ENCODE results near the gene RNGTT.

Gene RNGTT

GRCh38 chr6:88815491-88815890 lies 147.9 kb downstream of the RNGTT start:
- DNase-seq (ENCODE audit: low read depth): no peak
- no peak overlapping the region for H3K4me3 ChIP-seq (ENCODE audit: low read depth, low read length)
- TF ChIP-seq CTCF (IDR thresholded peaks at IDR 0.05; ENCODE audit: control insufficient read depth, extremely low read depth, insufficient read depth): no peak

- TF ChIP-seq CTCF (IDR thresholded peaks at IDR 0.05; ENCODE audit: control insufficient read depth, extremely low read depth, insufficient read depth): no peak
- DNase-seq (ENCODE audit: low read depth): no peak
- no peak overlapping the region for H3K4me3 ChIP-seq (ENCODE audit: low read depth, low read length)
These were observed 148.5 kb downstream of the RNGTT start for GRCh38 chr6:88814909-88815308.

GRCh38 chr6:88813045-88813444 lies 150.4 kb downstream of the RNGTT start:
- H3K4me3 ChIP-seq (ENCODE audit: low read depth, low read length): no peak overlapping the region
- no peak for TF ChIP-seq CTCF (IDR thresholded peaks at IDR 0.05; ENCODE audit: control insufficient read depth, extremely low read depth, insufficient read depth)
- DNase-seq (ENCODE audit: low read depth): no peak

GRCh38 chr6:88810701-88811100 lies 152.7 kb downstream of the RNGTT start:
- TF ChIP-seq CTCF (IDR thresholded peaks at IDR 0.05; ENCODE audit: control insufficient read depth, extremely low read depth, insufficient read depth): no peak
- H3K4me3 ChIP-seq (ENCODE audit: low read depth, low read length): no peak overlapping the region
- no peak for DNase-seq (ENCODE audit: low read depth)

GRCh38 chr6:88810089-88810488 lies 153.3 kb downstream of the RNGTT start:
- no peak for TF ChIP-seq CTCF (IDR thresholded peaks at IDR 0.05; ENCODE audit: control insufficient read depth, extremely low read depth, insufficient read depth)
- H3K4me3 ChIP-seq (ENCODE audit: low read depth, low read length): no peak overlapping the region
- no peak for DNase-seq (ENCODE audit: low read depth)

GRCh38 chr6:88808381-88808780 lies 155.0 kb downstream of the RNGTT start:
- no peak for DNase-seq (ENCODE audit: low read depth)
- H3K4me3 ChIP-seq (ENCODE audit: low read depth, low read length): no peak overlapping the region
- no peak for TF ChIP-seq CTCF (IDR thresholded peaks at IDR 0.05; ENCODE audit: control insufficient read depth, extremely low read depth, insufficient read depth)

GRCh38 chr6:88807622-88808021 lies 155.8 kb downstream of the RNGTT start:
- TF ChIP-seq CTCF (IDR thresholded peaks at IDR 0.05; ENCODE audit: control insufficient read depth, extremely low read depth, insufficient read depth): no peak
- no peak overlapping the region for H3K4me3 ChIP-seq (ENCODE audit: low read depth, low read length)
- DNase-seq (ENCODE audit: low read depth): no peak

Data from LNCaP clone FGC (cell line).